ENCODE data around the gene THAP4. TPM values are rescaled to one million over a fixed set of nuclear protein-coding genes. Genes with fewer than 3 reads are reported as not detected.
A peak's percentile ranks its signal among the peaks of the same experiment; 100 is the strongest.

THAP4 gene
- total RNA-seq, 1 experiment from 2014 or later, result 71.2 TPM

- no peak for ATAC-seq
- H4K20me1 ChIP-seq (ENCODE audit: insufficient read depth), result no peaks in the 10 kb centered on the region; the same call in 1 of the 2 replicates
- intact Hi-C loops (cut with micrococcal nuclease), result loop anchor here (5.0 kb wide), 3 partner anchors 78 to 278 kb away; partner anchors contain the start of genes BOK, FARP2 and STK25
Measured at GRCh38 chr2:241635756-241636155, 1.2 kb downstream of the THAP4 start.

DNA sequence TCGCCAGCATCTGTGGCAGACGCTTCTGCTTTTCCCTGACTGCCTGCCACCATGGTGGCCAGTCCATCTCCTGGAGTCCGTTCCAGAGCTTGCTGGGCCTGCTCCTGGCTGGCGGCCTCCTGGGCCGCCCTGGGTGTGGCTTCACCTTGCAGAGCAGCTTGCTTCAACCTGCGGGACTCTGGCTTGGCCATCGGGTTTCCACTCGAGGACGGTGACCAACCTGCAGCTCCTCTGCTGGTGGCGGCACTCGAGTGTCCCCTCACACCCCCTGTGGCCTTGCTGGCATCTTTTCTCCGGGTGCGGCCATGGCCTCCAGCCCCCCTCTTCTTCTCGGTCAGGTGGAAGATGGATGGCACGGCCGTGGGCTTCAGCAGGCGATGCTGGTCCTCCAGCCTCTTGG, 3.4 kb downstream of the THAP4 start:
- H3K9ac ChIP-seq (ENCODE audit: low read length), result no peak overlapping the region
- ChIA-PET RAD21 (ENCODE audit: low non-redundant PET in 1 of 2, low total read pairs in 2 of 2, uncharacterized antibody in 2 of 2, unreplicated experiment in 2 of 2) (no interaction called here), CTCF (no interaction called here), POLR2A (no interaction called here)
- no peak overlapping the region for H3K27ac ChIP-seq (ENCODE audit: low read depth, low read length)
- DNase-seq (ENCODE audit: low read depth, low spot score) (no peak), ATAC-seq (no peak)
- H3K9me2 ChIP-seq (ENCODE audit: insufficient read depth), result no peaks in the 10 kb centered on the region
- peaks cover 88% of the 10 kb centered on the region for H3K79me2 ChIP-seq (ENCODE audit: insufficient read depth, low read length)
- no peak overlapping the region for H3K4me2 ChIP-seq (ENCODE audit: low read length)
- no peaks in the 10 kb centered on the region for H3K9me3 ChIP-seq (ENCODE audit: control insufficient read depth in 1 of 2, insufficient read depth in 1 of 2, low read depth in 1 of 2, low read length in 2 of 2)
- no peaks in the 10 kb centered on the region for H3K27me3 ChIP-seq (ENCODE audit: insufficient read depth, low read length)
- intact Hi-C loops (cut with micrococcal nuclease), result no loop called here
- peaks cover 5 to 14% of the 10 kb centered on the region in 2 experiments; a peak in 3 of 4 replicates for H3K4me1 ChIP-seq (ENCODE audit: control insufficient read depth in 1 of 2, insufficient read depth in 2 of 2, low read length in 2 of 2)
- no peak overlapping the region for H3K4me3 ChIP-seq (replicated peaks in 1 of 2; ENCODE audit: low read depth in 1 of 2, low read length in 2 of 2)
- H2AFZ ChIP-seq (ENCODE audit: low read depth, low read length, poor library complexity, severe bottlenecking), result no peak overlapping the region
- BruUV-seq (replicated peaks), result no TSS peak
- no peaks in the 10 kb centered on the region; the same call in 1 of the 2 replicates for H4K20me1 ChIP-seq (ENCODE audit: insufficient read depth)
- H3K36me3 ChIP-seq (ENCODE audit: control insufficient read depth in 1 of 2, insufficient read depth in 2 of 2, low read length in 2 of 2), result peaks cover 13 to 27% of the 10 kb centered on the region in 2 experiments
- TF ChIP-seq EZH2phosphoT487 (IDR thresholded peaks at IDR 0.05; ENCODE audit: borderline replicate concordance) (no peak), EZH2 (IDR thresholded peaks at IDR 0.05) (no peak), ELF1 (IDR thresholded peaks at IDR 0.05; ENCODE audit: borderline replicate concordance, low read depth) (no peak), REST (IDR thresholded peaks at IDR 0.05; ENCODE audit: low read depth) (no peak), POLR2A (IDR thresholded peaks at IDR 0.05; ENCODE audit: borderline replicate concordance, extremely low read depth, insufficient read depth, insufficient read length) (no peak), SP1 (IDR thresholded peaks at IDR 0.05; ENCODE audit: low read depth) (no peak), SRF (IDR thresholded peaks at IDR 0.05; ENCODE audit: low read depth) (no peak), FOSL1 (IDR thresholded peaks at IDR 0.05; ENCODE audit: low read depth) (no peak), POLR2AphosphoS5 (IDR thresholded peaks at IDR 0.05; ENCODE audit: low read depth, low read length) (no peak)
- TF ChIP-seq, protein P1, sequence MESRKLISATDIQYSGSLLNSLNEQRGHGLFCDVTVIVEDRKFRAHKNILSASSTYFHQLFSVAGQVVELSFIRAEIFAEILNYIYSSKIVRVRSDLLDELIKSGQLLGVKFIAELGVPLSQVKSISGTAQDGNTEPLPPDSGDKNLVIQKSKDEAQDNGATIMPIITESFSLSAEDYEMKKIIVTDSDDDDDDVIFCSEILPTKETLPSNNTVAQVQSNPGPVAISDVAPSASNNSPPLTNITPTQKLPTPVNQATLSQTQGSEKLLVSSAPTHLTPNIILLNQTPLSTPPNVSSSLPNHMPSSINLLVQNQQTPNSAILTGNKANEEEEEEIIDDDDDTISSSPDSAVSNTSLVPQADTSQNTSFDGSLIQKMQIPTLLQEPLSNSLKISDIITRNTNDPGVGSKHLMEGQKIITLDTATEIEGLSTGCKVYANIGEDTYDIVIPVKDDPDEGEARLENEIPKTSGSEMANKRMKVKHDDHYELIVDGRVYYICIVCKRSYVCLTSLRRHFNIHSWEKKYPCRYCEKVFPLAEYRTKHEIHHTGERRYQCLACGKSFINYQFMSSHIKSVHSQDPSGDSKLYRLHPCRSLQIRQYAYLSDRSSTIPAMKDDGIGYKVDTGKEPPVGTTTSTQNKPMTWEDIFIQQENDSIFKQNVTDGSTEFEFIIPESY (IDR thresholded peaks at IDR 0.05; ENCODE audit: extremely low read depth, insufficient replicate concordance, low read length), result no peak
- TF ChIP-seq, protein P2, sequence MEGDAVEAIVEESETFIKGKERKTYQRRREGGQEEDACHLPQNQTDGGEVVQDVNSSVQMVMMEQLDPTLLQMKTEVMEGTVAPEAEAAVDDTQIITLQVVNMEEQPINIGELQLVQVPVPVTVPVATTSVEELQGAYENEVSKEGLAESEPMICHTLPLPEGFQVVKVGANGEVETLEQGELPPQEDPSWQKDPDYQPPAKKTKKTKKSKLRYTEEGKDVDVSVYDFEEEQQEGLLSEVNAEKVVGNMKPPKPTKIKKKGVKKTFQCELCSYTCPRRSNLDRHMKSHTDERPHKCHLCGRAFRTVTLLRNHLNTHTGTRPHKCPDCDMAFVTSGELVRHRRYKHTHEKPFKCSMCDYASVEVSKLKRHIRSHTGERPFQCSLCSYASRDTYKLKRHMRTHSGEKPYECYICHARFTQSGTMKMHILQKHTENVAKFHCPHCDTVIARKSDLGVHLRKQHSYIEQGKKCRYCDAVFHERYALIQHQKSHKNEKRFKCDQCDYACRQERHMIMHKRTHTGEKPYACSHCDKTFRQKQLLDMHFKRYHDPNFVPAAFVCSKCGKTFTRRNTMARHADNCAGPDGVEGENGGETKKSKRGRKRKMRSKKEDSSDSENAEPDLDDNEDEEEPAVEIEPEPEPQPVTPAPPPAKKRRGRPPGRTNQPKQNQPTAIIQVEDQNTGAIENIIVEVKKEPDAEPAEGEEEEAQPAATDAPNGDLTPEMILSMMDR (IDR thresholded peaks at IDR 0.05 in 2 of 3, conservative IDR thresholded peaks at IDR 0.05 in 1 of 3; ENCODE audit: borderline replicate concordance in 1 of 3, insufficient read depth in 1 of 3, low read depth in 2 of 3, low read length in 2 of 3), result no peak

More at GRCh38 chr2:241635756-241636155, 1.2 kb downstream of the THAP4 start:
- peaks cover 11 to 37% of the 10 kb centered on the region in 2 experiments for H3K36me3 ChIP-seq (ENCODE audit: control insufficient read depth in 1 of 2, insufficient read depth in 2 of 2, low read length in 2 of 2)
- BruUV-seq (replicated peaks), result TSS peak; percentile 58
- peak overlapping the region; percentile 75 for H3K4me2 ChIP-seq (ENCODE audit: low read length)
- TF ChIP-seq SIN3A (IDR thresholded peaks at IDR 0.05; ENCODE audit: low read depth), result peak; percentile 8; the same call in 1 of the 2 replicates
- no peak for TF ChIP-seq JUND (IDR thresholded peaks at IDR 0.05)
- TF ChIP-seq RAD21 (IDR thresholded peaks at IDR 0.05; ENCODE audit: low read depth), result no peak
- H3K9me3 ChIP-seq (ENCODE audit: control insufficient read depth in 1 of 2, insufficient read depth in 1 of 2, low read depth in 1 of 2, low read length in 2 of 2), result peaks cover 5 to 7% of the 10 kb centered on the region in 2 experiments; a peak in 2 of 4 replicates
- ChIA-PET CTCF (no interaction called here), POLR2A (no interaction called here), RAD21 (ENCODE audit: low non-redundant PET in 1 of 2, low total read pairs in 2 of 2, uncharacterized antibody in 2 of 2, unreplicated experiment in 2 of 2) (no interaction called here)
- DNase-seq (ENCODE audit: low read depth, low spot score), result no peak
- peaks cover 90% of the 10 kb centered on the region for H3K79me2 ChIP-seq (ENCODE audit: insufficient read depth, low read length)
- H3K4me3 ChIP-seq (replicated peaks in 1 of 2; ENCODE audit: low read depth in 1 of 2, low read length in 2 of 2), result peak overlapping the region; percentile 72 to 80
- no peak overlapping the region for H2AFZ ChIP-seq (ENCODE audit: low read depth, low read length, poor library complexity, severe bottlenecking)
- H3K27ac ChIP-seq (ENCODE audit: low read depth, low read length), result peak overlapping the region; percentile 88; the same call in 1 of the 2 replicates
- peak overlapping the region; percentile 83 for H3K9ac ChIP-seq (ENCODE audit: low read length)
- H3K27me3 ChIP-seq (ENCODE audit: insufficient read depth, low read length), result no peaks in the 10 kb centered on the region
- peaks cover 7 to 24% of the 10 kb centered on the region in 2 experiments; a peak in 3 of 4 replicates for H3K4me1 ChIP-seq (ENCODE audit: control insufficient read depth in 1 of 2, insufficient read depth in 2 of 2, low read length in 2 of 2)
- no peaks in the 10 kb centered on the region for H3K9me2 ChIP-seq (ENCODE audit: insufficient read depth)

All from HCT116 (cell line).